ENCODE measurements around the gene PCNX1. TPM values are rescaled to one million over a fixed set of nuclear protein-coding genes. Genes with fewer than 3 reads are reported as not detected.
"Not testable (repeated sequence)": the region's sequence is repeated elsewhere in the genome, so short reads cannot be mapped to it uniquely, and the experiment has no call there.

Gene PCNX1
- total RNA-seq, 2 donors from 2014 or later, result 52.3 to 85.9 TPM

- ATAC-seq (ENCODE audit: insufficient number of reproducible peaks, low FRiP score, low read depth), result no peak
- H3K4me3 ChIP-seq, result no peak overlapping the region
- TF ChIP-seq, protein P1, sequence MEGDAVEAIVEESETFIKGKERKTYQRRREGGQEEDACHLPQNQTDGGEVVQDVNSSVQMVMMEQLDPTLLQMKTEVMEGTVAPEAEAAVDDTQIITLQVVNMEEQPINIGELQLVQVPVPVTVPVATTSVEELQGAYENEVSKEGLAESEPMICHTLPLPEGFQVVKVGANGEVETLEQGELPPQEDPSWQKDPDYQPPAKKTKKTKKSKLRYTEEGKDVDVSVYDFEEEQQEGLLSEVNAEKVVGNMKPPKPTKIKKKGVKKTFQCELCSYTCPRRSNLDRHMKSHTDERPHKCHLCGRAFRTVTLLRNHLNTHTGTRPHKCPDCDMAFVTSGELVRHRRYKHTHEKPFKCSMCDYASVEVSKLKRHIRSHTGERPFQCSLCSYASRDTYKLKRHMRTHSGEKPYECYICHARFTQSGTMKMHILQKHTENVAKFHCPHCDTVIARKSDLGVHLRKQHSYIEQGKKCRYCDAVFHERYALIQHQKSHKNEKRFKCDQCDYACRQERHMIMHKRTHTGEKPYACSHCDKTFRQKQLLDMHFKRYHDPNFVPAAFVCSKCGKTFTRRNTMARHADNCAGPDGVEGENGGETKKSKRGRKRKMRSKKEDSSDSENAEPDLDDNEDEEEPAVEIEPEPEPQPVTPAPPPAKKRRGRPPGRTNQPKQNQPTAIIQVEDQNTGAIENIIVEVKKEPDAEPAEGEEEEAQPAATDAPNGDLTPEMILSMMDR (IDR thresholded peaks at IDR 0.05), result no peak
- H3K27me3 ChIP-seq (replicated peaks; ENCODE audit: insufficient read depth), result no peaks in the 10 kb centered on the region
- H3K36me3 ChIP-seq, result no peaks in the 10 kb centered on the region
- DNase-seq (ENCODE audit: low spot score), result no peak
- H3K27ac ChIP-seq, result no peak overlapping the region
- no peaks in the 10 kb centered on the region for H3K9me3 ChIP-seq
- no peaks in the 10 kb centered on the region for H3K4me1 ChIP-seq (ENCODE audit: control insufficient read depth in 1 of 2, low read depth in 2 of 2)
These were observed 97.8 kb downstream of the PCNX1 start for GRCh38 chr14:71005076-71005475.

GRCh38 chr14:71006200-71006563, 98.9 kb downstream of the PCNX1 start:
- Histone ChIP-seq H3K36me3 (no peaks in the 10 kb centered on the region), H3K4me1 (ENCODE audit: control insufficient read depth in 1 of 2, low read depth in 2 of 2) (no peaks in the 10 kb centered on the region), H3K4me3 (no peak overlapping the region), H3K27me3 (replicated peaks; ENCODE audit: insufficient read depth) (no peaks in the 10 kb centered on the region), H3K9me3 (no peaks in the 10 kb centered on the region), H3K27ac (no peak overlapping the region)
- ATAC-seq (ENCODE audit: insufficient number of reproducible peaks, low FRiP score, low read depth) (no peak), DNase-seq (ENCODE audit: low spot score) (no peak)
- TF ChIP-seq, protein P1 (IDR thresholded peaks at IDR 0.05), result no peak

DNA sequence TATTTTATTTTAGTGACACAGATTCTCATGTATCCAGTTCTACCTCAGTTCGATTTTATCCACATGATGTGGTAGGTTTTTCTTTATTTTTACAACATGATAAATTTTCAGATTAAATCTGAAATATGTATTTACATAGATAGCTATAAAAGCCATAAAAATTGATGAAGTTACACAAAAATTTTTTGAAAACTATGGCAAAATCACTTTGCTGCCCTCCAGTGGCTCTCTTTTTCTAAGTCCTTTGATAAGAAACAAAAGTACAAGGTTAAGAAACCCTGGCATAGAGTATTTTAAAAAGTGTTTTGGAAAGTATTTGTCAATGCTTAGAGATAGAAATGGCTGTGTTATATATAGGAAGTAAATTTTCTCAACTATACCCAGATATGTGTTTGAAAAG, 104.2 kb downstream of the PCNX1 start:
- no peaks in the 10 kb centered on the region for H3K36me3 ChIP-seq
- TF ChIP-seq, protein P1 (IDR thresholded peaks at IDR 0.05), result no peak
- no peaks in the 10 kb centered on the region for H3K9me3 ChIP-seq
- DNase-seq (ENCODE audit: low spot score) (no peak), ATAC-seq (ENCODE audit: insufficient number of reproducible peaks, low FRiP score, low read depth) (no peak)
- no peaks in the 10 kb centered on the region for H3K4me1 ChIP-seq (ENCODE audit: control insufficient read depth in 1 of 2, low read depth in 2 of 2)
- H3K4me3 ChIP-seq, result no peak overlapping the region
- no peaks in the 10 kb centered on the region for H3K27me3 ChIP-seq (replicated peaks; ENCODE audit: insufficient read depth)
- no peak overlapping the region for H3K27ac ChIP-seq

DNA sequence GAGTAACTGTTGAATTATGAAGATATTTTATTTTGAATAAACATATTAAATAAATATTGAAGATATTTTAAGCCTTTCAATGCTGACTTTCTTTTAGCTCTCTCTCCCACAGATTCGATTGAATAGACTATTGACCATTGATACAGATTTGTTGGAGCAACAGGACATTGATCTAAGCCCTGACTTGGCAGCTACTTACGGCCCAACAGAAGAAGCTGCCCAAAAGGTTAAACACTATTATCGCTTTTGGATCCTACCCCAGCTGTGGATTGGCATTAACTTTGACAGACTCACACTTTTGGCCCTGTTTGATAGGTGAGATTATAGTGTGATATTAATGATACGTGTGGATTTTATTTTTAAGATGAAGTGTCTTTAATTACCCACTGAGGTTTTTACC, 105.6 kb downstream of the PCNX1 start:
- TF ChIP-seq, protein P1 (IDR thresholded peaks at IDR 0.05), result no peak
- Histone ChIP-seq H3K4me3 (no peak overlapping the region), H3K9me3 (no peaks in the 10 kb centered on the region), H3K4me1 (ENCODE audit: control insufficient read depth in 1 of 2, low read depth in 2 of 2) (no peaks in the 10 kb centered on the region), H3K27me3 (replicated peaks; ENCODE audit: insufficient read depth) (no peaks in the 10 kb centered on the region), H3K27ac (no peak overlapping the region), H3K36me3 (no peaks in the 10 kb centered on the region)
- ATAC-seq (ENCODE audit: insufficient number of reproducible peaks, low FRiP score, low read depth), result no peak
- no peak for DNase-seq (ENCODE audit: low spot score)

GRCh38 chr14:71013551-71014192, 106.4 kb downstream of the PCNX1 start:
- Histone ChIP-seq H3K36me3 (no peaks in the 10 kb centered on the region), H3K9me3 (no peaks in the 10 kb centered on the region), H3K27ac (no peak overlapping the region), H3K27me3 (replicated peaks; ENCODE audit: insufficient read depth) (no peaks in the 10 kb centered on the region), H3K4me3 (no peak overlapping the region), H3K4me1 (ENCODE audit: control insufficient read depth in 1 of 2, low read depth in 2 of 2) (no peaks in the 10 kb centered on the region)
- ATAC-seq (ENCODE audit: insufficient number of reproducible peaks, low FRiP score, low read depth) (no peak), DNase-seq (ENCODE audit: low spot score) (no peak)
- TF ChIP-seq, protein P1 (IDR thresholded peaks at IDR 0.05), result no peak

- not testable (repeated sequence) for H3K4me3 ChIP-seq; DNase-seq (ENCODE audit: low spot score); H3K27ac ChIP-seq; H3K4me1 ChIP-seq (ENCODE audit: control insufficient read depth in 1 of 2, low read depth in 2 of 2); H3K9me3 ChIP-seq; H3K27me3 ChIP-seq (replicated peaks; ENCODE audit: insufficient read depth); ATAC-seq (ENCODE audit: insufficient number of reproducible peaks, low FRiP score, low read depth)
- H3K36me3 ChIP-seq, result peaks cover 11% of the 10 kb centered on the region
These were observed 112.7 kb downstream of the PCNX1 start for GRCh38 chr14:71019917-71020316.
